Hematopoietic multipotent progenitor cell treated with erythropoietin and hydrocortisone succinate and interleukin-3 and kit ligand, for 8 days (in vitro differentiated cells): ENCODE measurements around the gene MAF.

Source experiments
- DNase-seq: peaks from one replicate; pipeline ENCODE4 v3.0.0-alpha.2; 2015

Gene MAF

GRCh38 chr16:79587296-79587695 is 13.2 kb downstream of the MAF start:
- no peak for DNase-seq

- no peak for DNase-seq
Observed at GRCh38 chr16:79582789-79583188, 17.7 kb downstream of the MAF start.

- no peak for DNase-seq
Observed at GRCh38 chr16:79580453-79581191, 19.9 kb downstream of the MAF start.

GRCh38 chr16:79576602-79577001 is 23.9 kb downstream of the MAF start:
- no peak for DNase-seq

GRCh38 chr16:79573884-79574283 is 26.7 kb downstream of the MAF start:
- DNase-seq: no peak

GRCh38 chr16:79573071-79573470 is 27.5 kb downstream of the MAF start:
- DNase-seq: no peak

- DNase-seq: no peak
Observed at GRCh38 chr16:79571903-79572535, 28.5 kb downstream of the MAF start.

- DNase-seq: no peak
Observed at GRCh38 chr16:79571065-79571902, 29.3 kb downstream of the MAF start.

GRCh38 chr16:79564671-79565107 is 35.8 kb downstream of the MAF start:
- no peak for DNase-seq

GRCh38 chr16:79563921-79564320 is 36.6 kb downstream of the MAF start:
- DNase-seq: no peak

GRCh38 chr16:79562166-79562823 is 38.2 kb downstream of the MAF start:
- DNase-seq: no peak

- no peak for DNase-seq
Observed at GRCh38 chr16:79561729-79562128, 38.8 kb downstream of the MAF start.

GRCh38 chr16:79560923-79561322 is 39.6 kb downstream of the MAF start:
- DNase-seq: no peak

GRCh38 chr16:79560318-79560717 is 40.2 kb downstream of the MAF start:
- no peak for DNase-seq

GRCh38 chr16:79559532-79559931 is 41.0 kb downstream of the MAF start:
- no peak for DNase-seq

- DNase-seq: no peak
Observed at GRCh38 chr16:79557421-79557820, 43.1 kb downstream of the MAF start.

- no peak for DNase-seq
Observed at GRCh38 chr16:79554912-79555311, 45.6 kb downstream of the MAF start.

GRCh38 chr16:79550373-79550772 is 50.2 kb downstream of the MAF start:
- no peak for DNase-seq

- no peak for DNase-seq
Observed at GRCh38 chr16:79547085-79547484, 53.5 kb downstream of the MAF start.
